ENCODE data around the gene PRSS16.
"Not testable (repeated sequence)": the region's sequence is repeated elsewhere in the genome, so short reads cannot be mapped to it uniquely, and the experiment has no call there.

Gene PRSS16

GRCh38 chr6:27209196-27209595 is 38.3 kb upstream of the PRSS16 start:
- H3K79me2 ChIP-seq (ENCODE audit: low read length), result no peaks in the 10 kb centered on the region
- no peak overlapping the region for H3K9ac ChIP-seq (ENCODE audit: low read length)
- H3K4me2 ChIP-seq (ENCODE audit: low read length), result no peak overlapping the region
- H3K4me1 ChIP-seq (ENCODE audit: low read length), result no peaks in the 10 kb centered on the region
- H3K9me3 ChIP-seq (ENCODE audit: insufficient read depth, low read length), result no peaks in the 10 kb centered on the region
- H3K36me3 ChIP-seq (replicated peaks; ENCODE audit: low read depth, low read length), result no peaks in the 10 kb centered on the region
- TF ChIP-seq CTCF (IDR thresholded peaks at IDR 0.05; ENCODE audit: low read depth, low read length) (no peak), EZH2phosphoT487 (IDR thresholded peaks at IDR 0.05; ENCODE audit: low read depth) (no peak)
- no peak overlapping the region for H3K4me3 ChIP-seq (ENCODE audit: low read length)
- no peaks in the 10 kb centered on the region for H4K20me1 ChIP-seq (ENCODE audit: insufficient read depth, low read length)
- H2AFZ ChIP-seq (ENCODE audit: low read depth, low read length), result no peak overlapping the region
- no peaks in the 10 kb centered on the region for H3K27me3 ChIP-seq (ENCODE audit: low read depth, low read length)
- no peak overlapping the region for H3K27ac ChIP-seq (ENCODE audit: low read length)

GRCh38 chr6:27209659-27210269 is 37.7 kb upstream of the PRSS16 start:
- H3K9me3 ChIP-seq (ENCODE audit: insufficient read depth, low read length), result no peaks in the 10 kb centered on the region
- no peaks in the 10 kb centered on the region for H3K27me3 ChIP-seq (ENCODE audit: low read depth, low read length)
- TF ChIP-seq EZH2phosphoT487 (IDR thresholded peaks at IDR 0.05; ENCODE audit: low read depth) (no peak), CTCF (IDR thresholded peaks at IDR 0.05; ENCODE audit: low read depth, low read length) (no peak)
- no peak overlapping the region for H3K27ac ChIP-seq (ENCODE audit: low read length)
- no peak overlapping the region for H3K4me3 ChIP-seq (ENCODE audit: low read length)
- H3K79me2 ChIP-seq (ENCODE audit: low read length), result no peaks in the 10 kb centered on the region
- H3K9ac ChIP-seq (ENCODE audit: low read length), result no peak overlapping the region
- H2AFZ ChIP-seq (ENCODE audit: low read depth, low read length), result no peak overlapping the region
- no peaks in the 10 kb centered on the region for H4K20me1 ChIP-seq (ENCODE audit: insufficient read depth, low read length)
- H3K36me3 ChIP-seq (replicated peaks; ENCODE audit: low read depth, low read length), result no peaks in the 10 kb centered on the region
- no peak overlapping the region for H3K4me2 ChIP-seq (ENCODE audit: low read length)
- H3K4me1 ChIP-seq (ENCODE audit: low read length), result no peaks in the 10 kb centered on the region

GRCh38 chr6:27213091-27213517 is 34.4 kb upstream of the PRSS16 start:
- H3K4me2 ChIP-seq (ENCODE audit: low read length); H4K20me1 ChIP-seq (ENCODE audit: insufficient read depth, low read length); H2AFZ ChIP-seq (ENCODE audit: low read depth, low read length); H3K4me3 ChIP-seq (ENCODE audit: low read length); H3K9me3 ChIP-seq (ENCODE audit: insufficient read depth, low read length); H3K9ac ChIP-seq (ENCODE audit: low read length); H3K36me3 ChIP-seq (replicated peaks; ENCODE audit: low read depth, low read length); H3K27ac ChIP-seq (ENCODE audit: low read length); H3K4me1 ChIP-seq (ENCODE audit: low read length); H3K27me3 ChIP-seq (ENCODE audit: low read depth, low read length); H3K79me2 ChIP-seq (ENCODE audit: low read length): not testable (repeated sequence)

- Histone ChIP-seq H3K27me3 (ENCODE audit: low read depth, low read length) (no peaks in the 10 kb centered on the region), H3K9me3 (ENCODE audit: insufficient read depth, low read length) (no peaks in the 10 kb centered on the region), H3K4me3 (ENCODE audit: low read length) (no peak overlapping the region), H3K4me1 (ENCODE audit: low read length) (no peaks in the 10 kb centered on the region), H3K36me3 (replicated peaks; ENCODE audit: low read depth, low read length) (no peaks in the 10 kb centered on the region), H2AFZ (ENCODE audit: low read depth, low read length) (no peak overlapping the region), H4K20me1 (ENCODE audit: insufficient read depth, low read length) (no peaks in the 10 kb centered on the region), H3K4me2 (ENCODE audit: low read length) (no peak overlapping the region), H3K27ac (ENCODE audit: low read length) (no peak overlapping the region), H3K9ac (ENCODE audit: low read length) (no peak overlapping the region), H3K79me2 (ENCODE audit: low read length) (no peaks in the 10 kb centered on the region)
- TF ChIP-seq CTCF (IDR thresholded peaks at IDR 0.05; ENCODE audit: low read depth, low read length) (no peak), EZH2phosphoT487 (IDR thresholded peaks at IDR 0.05; ENCODE audit: low read depth) (no peak)
These were observed 33.9 kb upstream of the PRSS16 start for GRCh38 chr6:27213544-27214125.
